HG03196 (cell line): ENCODE measurements around the gene TIMM44.
A peak's percentile ranks its signal among the peaks of the same experiment; 100 is the strongest.

Source experiments
- ATAC-seq: cut with Tn5 transposase; IDR thresholded peaks from one replicate; pipeline ENCODE4 v1.9.1; 2021; ENCODE audit not compliant: unreplicated experiment

The TIMM44 gene

DNA sequence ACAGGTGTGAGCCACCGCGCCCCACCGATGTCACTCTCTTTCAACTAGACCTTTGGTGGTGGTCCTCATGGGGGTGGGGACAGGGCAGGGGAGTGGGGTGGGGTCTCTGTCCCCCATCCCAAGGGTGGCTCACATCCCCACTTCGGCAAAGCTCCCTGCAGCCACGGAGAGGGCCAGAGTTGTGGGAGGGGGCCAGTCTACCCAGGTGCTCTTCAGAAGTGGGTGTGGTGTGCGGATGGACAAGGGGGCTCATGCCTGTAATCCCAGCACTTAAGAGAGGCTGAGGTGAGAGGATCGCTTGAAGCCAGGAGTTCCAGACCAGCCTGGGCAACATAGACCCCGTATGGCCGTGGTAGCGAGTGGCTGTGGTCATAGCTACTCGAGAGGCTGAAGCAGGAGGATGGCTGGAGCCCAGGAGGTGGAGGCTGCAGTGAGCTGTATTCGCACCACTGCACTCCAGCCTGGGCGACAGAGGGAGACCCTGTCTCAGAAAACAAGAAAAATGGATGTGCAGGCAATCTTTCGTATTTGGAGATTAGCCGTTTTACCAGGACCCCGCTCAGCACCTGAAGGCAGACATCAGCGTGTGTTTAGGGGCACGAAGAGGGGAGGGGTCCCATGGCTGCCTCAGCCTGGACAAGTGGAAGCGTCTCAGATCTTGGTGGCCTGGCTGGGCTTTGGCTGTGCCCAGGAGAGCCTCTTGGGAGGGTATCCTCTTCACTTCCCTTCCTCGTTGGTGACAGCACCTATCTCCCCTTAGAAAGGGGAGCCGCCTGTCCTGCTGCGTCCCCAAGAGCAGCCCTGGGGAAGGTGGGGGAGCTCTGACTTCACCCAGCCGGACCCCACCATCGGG lies 28.0 kb downstream of the TIMM44 start:
- ATAC-seq = no peak

DNA sequence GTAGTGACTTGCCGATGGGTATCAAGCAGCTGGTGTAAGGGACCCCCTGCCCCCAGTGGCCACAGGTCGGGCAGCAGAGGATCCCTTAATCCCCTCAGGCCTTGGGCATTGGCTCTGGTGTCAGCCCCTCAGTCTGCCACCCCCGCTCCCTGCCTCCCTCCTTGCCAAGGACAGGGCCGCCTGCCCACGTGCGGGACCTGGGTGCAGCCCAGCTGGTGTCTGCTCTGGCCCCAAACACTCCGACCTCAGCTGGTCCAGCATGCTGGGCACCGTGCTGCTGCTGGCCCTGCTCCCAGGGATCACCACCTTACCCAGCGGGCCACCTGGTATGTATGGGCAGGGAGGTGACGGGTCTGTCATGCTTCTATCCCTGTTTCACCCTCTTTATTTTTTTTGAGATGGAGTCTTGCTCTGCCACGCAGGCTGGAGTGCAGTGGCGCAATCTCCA lies 28.8 kb downstream of the TIMM44 start, which contains the start of gene TGFBR3L:
TSS of gene TGFBR3L (plus strand) at position 233 of the 448 bp plus-strand sequence.
- ATAC-seq = no peak

DNA sequence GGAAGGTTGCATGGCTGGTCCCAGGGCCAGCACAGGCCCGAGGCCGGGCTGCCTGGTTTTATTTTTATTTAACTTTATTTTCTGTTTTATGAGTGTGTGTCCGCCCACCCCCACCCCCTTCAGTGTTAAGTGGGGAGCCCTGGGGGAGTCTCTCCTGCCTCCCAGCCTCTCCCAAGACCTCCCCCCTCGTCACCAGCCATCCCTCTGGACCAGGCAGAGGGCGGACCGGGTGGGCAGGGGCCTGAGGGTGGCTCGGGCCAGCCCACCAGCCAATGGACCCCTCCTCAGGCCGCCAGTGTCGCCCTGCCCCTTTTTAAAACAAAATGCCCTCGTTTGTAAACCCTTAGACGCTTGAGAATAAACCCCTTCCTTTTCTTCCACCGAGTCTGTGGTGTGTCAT lies 29.4 kb downstream of the TIMM44 start:
- ATAC-seq = no peak

DNA sequence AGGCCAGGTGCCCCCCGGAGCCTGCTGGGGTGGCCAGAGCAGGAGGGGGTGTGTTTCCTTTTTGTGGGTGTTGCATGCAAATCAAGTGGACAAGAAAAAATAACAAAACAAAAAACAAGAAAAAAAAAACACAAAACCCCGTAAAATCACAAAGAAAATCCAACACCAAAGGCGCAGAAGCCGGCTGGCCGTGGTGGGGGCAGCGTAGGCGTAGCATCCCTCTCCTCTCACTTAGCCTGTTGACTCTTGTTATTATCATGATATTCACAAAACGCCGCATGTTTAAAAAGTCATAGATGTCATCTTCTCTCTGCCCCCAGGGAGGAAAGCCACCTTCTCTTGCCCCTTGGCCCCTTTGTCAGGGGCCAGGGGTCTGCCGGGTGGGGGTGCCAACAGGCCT lies 29.8 kb downstream of the TIMM44 start:
- no peak for ATAC-seq

DNA sequence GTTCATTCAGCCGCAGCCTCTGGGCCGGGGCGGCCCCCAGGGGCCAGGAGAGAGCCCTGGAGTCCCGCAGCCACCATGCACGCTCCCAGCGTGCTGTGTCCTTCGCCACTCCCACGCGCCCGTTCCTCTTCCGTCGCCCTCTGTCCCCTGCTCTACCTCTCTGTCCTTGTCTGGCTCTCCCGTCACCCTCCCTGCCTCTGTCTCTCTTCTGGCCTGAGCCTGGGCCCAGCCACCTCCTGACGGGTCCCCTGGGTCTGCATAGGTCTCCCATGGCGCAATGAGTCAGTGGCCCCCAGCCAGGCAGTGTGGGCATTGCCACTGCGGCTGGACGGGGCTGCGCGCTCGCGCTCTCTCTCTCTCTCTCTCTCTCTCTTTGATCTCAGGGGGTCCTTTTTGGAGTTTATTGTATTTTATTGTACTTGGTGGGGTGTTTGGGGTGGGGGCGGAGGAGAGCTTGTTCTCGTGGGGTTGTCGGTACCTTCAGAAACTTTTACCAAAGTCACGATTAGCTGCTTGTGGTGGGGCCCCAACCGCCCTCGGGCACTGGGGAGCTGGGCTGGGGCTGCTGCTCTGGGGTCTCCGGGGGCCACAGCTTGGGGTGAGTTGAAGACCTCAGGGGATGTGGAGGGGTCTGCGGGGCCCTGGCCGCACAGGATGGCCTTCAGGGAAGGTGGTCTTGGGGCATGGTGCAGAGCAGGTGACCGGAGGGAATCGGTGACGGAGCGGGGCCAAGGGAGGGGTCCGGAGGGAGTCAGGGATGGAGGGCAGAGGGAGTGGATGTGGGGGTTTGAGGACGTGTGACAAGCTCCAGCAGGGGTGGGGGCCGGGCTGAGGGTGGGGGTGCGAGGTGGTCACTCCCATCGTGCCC lies 30.5 kb downstream of the TIMM44 start:
- ATAC-seq = no peak

DNA sequence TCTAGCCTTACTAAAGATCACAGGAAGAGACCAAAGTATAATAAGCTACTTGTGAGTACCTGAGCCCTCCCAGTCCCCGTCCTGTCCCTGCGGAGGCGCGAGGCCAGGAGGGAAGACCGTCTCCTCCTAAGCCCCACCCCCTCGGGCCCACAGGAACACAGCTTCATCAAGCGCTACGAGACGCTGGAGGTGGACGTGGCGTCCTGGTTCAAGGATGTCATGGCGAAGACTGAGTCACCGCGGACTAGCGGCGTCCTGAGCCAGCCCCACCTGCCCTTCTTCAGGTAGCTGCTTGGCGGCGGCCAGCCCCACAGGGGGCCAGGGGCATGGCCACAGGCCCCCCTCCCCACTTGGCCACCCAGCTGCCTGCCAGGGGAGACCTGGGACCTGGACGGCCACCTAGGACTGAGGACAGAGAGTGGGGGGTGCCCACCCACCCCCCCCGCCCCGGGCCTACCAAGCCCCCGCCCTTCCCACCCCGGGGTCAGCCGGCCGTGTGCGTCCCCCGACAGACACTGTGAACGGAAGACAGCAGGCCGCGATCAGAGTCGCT lies 31.2 kb downstream of the TIMM44 start:
- no peak for ATAC-seq

DNA sequence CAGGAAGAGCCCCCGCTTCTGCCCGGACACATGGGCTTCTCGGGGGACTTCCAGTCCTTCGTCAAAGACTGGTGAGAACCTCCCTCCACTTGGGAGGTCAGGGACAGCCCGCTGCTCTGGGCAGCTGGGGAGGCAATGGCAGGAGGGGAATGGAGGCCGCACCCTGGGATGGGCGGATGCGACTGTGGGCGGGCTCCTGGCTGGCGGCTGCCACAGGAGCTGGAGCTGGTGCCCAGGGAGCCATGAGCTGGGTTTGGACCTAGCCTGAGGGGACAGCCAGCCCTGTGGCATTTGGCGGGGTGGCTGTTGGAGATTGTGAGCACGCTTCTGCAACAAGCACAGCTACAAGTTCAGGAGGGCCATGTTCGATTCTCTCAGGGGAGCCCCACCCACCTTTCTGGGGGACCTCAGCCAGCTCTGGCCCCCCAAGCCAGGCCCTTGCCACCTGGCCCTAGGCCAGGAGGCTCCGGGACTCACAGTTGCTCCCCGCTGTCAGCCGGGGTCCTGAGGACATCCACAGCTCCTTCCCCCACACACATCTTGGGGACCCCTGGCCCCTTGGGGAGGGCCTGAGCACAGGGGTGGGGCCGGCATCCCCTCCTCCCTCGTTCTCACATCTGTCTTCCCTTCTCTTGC lies 31.8 kb downstream of the TIMM44 start:
- ATAC-seq = no peak

DNA sequence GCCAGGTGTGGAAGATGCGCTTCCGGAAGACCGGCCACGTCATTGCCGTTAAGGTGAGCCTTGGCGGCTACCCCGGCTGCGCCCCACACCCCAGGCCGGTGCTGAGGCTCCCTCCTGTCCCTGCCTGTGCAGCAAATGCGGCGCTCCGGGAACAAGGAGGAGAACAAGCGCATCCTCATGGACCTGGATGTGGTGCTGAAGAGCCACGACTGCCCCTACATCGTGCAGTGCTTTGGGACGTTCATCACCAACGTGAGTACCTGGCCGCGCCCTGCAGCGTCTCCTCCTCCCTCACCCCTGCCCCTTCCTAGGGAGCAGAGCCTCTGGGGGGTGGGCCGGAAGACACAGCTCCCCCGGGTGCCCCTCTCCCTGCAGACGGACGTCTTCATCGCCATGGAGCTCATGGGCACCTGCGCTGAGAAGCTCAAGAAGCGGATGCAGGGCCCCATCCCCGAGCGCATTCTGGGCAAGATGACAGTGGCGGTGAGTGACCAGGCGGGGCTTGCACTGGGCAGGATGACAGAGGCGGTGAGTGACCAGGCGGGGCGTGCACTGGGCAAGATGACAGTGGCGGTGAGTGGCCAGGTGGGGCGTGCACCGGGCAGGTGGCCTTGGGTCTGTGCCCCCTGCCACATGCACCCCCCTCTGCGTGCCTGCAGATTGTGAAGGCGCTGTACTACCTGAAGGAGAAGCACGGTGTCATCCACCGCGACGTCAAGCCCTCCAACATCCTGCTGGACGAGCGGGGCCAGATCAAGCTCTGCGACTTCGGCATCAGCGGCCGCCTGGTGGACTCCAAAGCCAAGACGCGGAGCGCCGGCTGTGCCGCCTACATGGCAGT lies 32.9 kb downstream of the TIMM44 start:
- no peak for ATAC-seq

DNA sequence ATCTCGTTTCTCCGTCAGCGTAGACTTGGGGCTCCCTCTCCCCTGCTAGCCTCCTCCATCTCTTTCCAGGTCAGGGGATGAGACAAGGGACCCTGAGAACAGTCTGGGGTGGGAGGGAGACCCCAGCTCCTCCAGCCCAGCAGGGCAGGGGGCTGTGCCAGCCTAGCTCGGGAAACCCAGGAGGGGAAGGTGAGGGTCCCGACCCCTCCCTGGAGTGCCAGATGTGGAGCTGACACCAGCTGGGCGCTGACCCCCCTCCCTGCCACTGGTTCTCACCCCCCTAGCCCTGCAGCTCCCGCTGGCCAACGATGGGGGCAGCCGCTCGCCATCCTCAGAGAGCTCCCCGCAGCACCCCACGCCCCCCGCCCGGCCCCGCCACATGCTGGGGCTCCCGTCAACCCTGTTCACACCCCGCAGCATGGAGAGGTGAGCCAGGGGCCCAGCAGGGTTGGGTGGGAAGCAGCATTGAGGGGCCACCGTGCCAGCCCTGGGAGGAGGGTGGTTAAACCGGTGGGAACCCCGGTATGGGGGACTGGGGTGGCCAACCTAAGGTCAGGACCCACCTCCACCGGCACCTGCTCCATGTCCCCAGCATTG lies 33.9 kb downstream of the TIMM44 start:
- ATAC-seq = no peak

DNA sequence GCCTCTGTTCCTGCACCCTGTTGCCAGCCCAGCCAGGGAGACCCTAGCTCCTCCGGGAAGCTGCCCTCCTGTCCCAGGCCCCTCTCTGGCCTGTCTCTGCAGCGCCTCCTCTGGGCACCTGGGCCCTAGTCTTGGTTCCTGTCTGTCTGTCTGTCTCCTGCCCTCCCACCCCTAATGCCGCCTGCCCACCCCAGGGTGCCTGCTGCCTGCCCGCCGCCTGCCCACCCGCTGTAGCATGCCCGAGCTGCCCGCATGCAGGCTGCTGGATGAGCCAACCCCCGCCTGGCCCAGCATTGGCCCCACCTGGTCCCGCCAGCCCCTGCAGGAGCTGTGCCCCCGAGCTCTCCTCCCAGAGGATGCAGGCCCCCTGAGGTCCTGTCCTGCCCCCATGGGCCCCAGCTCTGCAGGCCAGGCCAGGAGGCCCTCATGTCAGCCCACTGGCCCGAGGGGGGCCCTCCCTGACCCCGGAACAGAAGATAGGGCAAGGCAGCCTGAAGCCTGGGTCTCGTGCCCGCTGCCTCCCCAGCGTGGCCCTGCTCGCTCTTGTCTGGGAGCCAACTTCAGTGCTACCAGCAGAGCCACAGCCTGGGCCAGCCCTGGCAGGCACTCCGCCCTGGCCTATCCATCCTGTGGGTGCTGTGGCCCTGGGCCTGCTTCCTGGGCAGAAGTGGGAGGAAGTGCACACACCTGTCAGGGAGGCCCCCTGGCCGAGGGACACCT lies 34.6 kb downstream of the TIMM44 start:
- ATAC-seq = no peak

DNA sequence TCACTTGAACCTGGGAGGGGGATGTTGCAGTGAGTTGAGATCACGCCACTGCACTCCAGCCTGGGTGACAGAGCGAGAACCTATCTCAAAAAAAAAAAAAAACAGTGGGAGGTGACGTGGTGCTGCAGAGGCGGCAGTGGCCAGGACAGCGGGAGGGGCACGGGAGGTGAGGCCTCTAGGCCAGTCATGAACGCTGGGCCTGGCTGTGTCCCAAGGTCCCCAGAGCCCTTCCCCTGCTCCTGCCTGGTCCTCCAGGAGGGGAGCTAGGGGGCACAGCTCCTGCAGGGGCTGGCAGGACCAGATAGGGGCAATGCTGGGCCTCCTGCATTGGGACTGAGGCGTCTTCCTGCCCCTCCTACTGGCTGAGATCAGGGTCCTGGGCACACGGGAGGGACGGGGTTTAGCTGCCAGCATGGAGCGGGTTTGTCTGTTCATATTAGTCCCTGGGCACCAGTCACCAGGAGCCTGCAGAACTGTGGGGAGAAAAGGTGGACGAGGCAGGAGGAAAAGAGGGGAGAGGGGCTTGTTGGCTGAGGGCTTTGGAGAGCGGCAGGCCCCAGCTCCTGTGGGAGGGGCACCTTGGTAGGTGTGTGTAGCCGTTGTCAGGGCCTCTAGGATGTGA lies 35.3 kb downstream of the TIMM44 start:
- no peak for ATAC-seq

DNA sequence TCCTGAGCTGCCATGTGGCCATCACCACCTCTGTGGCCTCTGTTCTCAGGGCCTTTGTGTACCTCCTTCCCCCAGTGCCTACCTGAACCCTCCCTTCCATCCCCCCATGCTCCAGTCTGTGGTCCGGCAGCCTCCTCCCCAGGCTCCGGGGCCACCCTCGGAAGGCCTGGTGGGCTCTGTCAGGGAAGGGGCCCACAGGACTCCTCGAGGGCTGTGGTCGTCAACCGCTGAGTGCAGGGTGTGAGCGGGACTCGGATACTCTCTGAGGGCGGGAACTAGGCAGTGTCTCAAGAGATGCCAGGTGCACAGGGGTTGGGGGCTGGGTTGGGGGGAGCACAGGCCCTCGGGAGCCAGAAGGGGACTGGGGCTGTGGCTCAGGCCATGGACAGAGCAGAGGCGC lies 35.9 kb downstream of the TIMM44 start:
- ATAC-seq = no peak

DNA sequence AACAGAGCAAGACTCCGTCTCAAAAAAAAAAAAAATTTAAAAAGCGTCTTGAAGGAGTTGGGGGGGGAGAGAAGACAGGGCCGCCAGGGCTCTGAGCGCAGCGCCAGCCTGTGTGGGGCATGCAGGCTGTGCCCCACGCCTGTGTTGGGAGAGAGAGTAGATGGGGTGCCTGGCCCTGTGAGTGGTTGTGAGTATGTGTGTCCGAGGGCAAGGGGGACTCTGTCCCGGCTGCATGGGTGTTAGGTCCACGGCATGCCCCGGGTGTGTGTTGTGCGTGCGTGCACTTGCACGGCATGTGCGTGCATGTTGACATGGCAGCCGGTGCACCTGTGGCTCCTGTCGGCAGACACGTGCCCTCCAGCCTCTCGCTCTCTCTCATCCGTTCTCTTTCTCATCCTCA lies 36.3 kb downstream of the TIMM44 start:
- no peak for ATAC-seq

DNA sequence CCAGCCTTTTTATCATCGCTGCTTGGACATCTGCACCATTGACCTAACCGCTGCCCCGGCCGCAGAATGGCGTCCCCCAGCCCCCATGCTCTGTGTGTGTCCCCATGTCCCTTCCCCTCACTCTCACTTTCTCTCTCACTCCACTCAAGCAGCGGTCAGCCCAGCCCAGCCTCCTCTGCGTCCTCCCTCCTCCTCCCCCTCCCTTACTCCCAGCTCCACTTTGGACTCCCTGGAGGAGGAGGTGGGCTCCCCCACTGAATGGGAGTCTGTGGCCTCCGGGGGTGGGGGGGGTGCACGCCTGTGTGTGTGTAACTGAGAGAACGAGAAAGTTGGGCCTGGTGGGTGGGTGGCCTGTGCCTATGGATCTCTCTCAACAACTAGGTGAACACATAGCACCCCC lies 37.6 kb downstream of the TIMM44 start:
- no peak for ATAC-seq

DNA sequence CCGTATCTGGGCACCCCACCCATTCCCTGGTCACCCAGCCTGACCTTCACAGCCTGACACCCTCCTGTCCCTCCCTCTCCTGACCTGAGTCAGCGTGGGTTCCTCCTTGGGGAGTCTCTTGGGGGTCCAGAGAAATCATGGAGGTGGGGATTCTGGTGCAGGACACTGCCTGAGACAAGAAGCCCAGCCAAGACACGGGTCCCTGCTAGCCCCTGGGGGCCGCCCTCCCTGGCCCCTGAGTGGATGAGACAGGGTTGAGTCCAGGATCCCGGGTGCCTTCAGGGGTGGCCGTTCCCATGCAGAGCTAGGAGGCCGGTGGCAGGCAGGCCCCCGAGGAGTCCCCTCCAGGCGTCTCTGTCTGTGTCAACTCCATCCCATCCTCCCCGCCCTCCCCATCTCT lies 38.2 kb downstream of the TIMM44 start:
- ATAC-seq = no peak

DNA sequence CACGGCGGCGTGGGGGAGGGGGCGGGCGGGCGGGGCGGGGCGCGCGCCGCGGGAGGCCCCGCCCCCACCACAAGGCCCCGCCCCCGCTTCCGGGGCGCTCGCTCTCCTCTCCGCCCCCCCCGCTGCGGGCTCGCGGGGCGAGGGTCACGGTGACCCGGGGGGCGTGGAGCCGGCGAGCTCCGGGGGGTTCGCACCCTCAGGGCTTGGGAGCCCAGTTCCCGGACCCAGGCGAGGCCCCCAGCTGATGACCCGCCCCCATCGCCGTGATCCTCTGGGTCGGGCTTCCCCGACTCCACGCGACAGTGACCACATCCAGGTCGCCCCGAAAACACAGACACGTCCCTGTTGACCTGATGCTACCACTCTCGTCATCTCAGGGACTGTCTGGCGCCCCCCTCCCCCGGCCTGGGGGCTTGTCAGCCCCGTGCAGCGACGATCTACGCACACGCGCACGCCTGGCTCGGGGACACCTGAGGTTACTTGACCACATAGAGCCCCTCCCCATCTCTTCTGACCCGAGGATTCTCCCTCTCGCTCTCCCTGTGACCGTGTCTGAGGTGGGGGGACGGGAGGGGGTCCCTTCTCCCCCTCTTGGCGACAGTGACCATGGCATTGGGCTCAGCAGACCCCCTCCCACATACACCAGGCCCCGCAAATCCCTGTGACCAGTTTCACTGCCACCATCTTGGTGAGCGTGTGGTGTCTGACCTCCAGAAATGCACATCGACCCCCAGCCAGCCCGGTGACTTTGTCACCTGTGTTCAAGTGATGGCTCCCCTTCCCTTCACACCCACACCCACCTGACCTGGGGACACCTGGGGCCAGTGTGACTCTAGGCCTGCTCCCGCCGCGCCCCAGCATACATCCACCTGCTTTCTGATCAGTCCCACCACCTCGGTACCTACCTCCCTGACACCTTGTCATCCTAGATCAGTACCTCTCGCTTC lies 39.1 kb downstream of the TIMM44 start:
- peak; percentile 18 for ATAC-seq

DNA sequence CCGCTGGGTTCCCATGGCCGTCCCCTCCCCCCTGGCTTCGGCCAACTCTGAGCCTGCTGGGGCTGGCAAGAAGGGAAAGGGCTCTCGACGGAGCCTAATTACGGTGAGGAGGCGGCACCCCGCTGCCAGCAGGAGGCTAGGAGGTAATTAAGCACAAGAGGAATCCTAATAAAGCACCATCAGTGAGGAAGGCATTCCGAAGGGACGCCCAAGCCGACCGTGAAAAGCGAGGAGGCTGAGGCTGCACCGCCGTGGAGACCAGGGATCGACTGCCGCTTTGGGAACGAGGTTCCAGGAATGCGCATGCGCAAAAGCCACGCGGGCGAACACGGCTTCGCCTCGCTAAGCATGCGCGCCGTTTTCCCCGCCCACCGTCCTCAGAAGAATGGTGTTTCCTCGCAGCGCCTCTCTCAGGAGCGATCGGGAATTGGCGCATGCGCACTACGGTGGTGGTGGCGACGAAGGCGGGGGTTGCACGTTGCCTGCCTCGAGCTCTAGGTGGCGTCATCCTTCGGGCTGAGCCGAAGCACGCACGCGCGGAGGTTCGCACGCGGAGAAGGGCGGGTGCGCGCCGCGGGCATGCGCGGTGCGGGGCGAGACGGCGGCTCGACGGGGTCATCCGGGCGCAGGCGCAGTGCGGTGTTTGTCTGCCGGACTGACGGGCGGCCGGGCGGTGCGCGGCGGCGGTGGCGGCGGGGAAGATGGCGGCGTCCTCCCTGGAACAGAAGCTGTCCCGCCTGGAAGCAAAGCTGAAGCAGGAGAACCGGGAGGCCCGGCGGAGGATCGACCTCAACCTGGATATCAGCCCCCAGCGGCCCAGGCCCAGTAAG lies 40.0 kb downstream of the TIMM44 start, which contains the start of gene MAP2K7:
TSS of gene MAP2K7 (plus strand) at position 634 of the 830 bp plus-strand sequence. CDS start at position 702, 68 bp downstream.
- peak; percentile 77 for ATAC-seq
